Psoas muscle (tissue), 8 donors: Measurements from ENCODE around the gene MRTFB. TPM values are rescaled to one million over a fixed set of nuclear protein-coding genes. Genes with fewer than 3 reads are reported as not detected.
A peak's percentile ranks its signal among the peaks of the same experiment; 100 is the strongest.

Experiments
- ATAC-seq, 4 donors: fragments of 200-7000 bp; cut with Tn5 transposase; one replicate each; pipeline ENCODE4 v1.9.1; 2020; ENCODE audit warnings: moderate library complexity in 3 of 4, mild to moderate bottlenecking in 2 of 4
- DNase-seq, 2 donors: peaks; one replicate each; pipeline ENCODE4 v3.0.0-alpha.2; 2020
- H3K27ac ChIP-seq: fragments of 200-600 bp; one replicate; pipeline ENCODE4 v1.8.0; 2022
- H3K27me3 ChIP-seq, 3 donors: fragments of 200-600 bp in 1 of 3; one replicate each; pipeline versions ENCODE4 v1.6.1 to v1.8.0; 2013 to 2022; ENCODE audit warnings: low read length in 2 of 3, mild to moderate bottlenecking in 2 of 3, moderate library complexity in 1 of 3; ENCODE audit not compliant: insufficient read depth in 3 of 3
- H3K36me3 ChIP-seq, 2 donors: fragments of 200-600 bp in 1 of 2; one replicate each; pipeline versions ENCODE4 v1.6.1 to v1.8.0; 2013 to 2022; ENCODE audit warnings: low read depth in 1 of 2, mild to moderate bottlenecking in 1 of 2, moderate library complexity in 1 of 2; ENCODE audit not compliant: insufficient read depth in 1 of 2
- H3K4me1 ChIP-seq: fragments of 200-600 bp; one replicate; pipeline ENCODE4 v1.8.0; 2022
- H3K4me3 ChIP-seq: fragments of 200-600 bp; one replicate; pipeline ENCODE4 v1.8.0; 2022; ENCODE audit warnings: mild to moderate bottlenecking
- H3K9me3 ChIP-seq: fragments of 200-600 bp; one replicate; pipeline ENCODE4 v1.8.0; 2022
- CTCF ChIP-seq: fragments of 200-600 bp; IDR thresholded peaks from one replicate; pipeline ENCODE4 v1.8.0; 2022; ENCODE audit warnings: antibody characterized with exemption
- WGBS, 3 donors: extraction: QIAGEN DNeasy Blood & Tissue Kit; methylation state at CpG; one replicate each; pipeline versions ENCODE4 v1.1.6 to v1.1.7; 2013; 5-methylcytosine and 5-hydroxymethylcytosine counted together
- intact Hi-C, 2 donors: fragments of 100-400 bp; cut with DNase I; formaldehyde crosslinking; loops; one replicate each; pipeline versions ENCODE4 v1.11.0 to v1.14.2; 2022
- polyA plus RNA-seq, 3 donors: library from polyadenylated mRNA; stranded (reverse); fragments of 200-250 nt; gene quantifications; one replicate each; pipeline ENCODE4 v1.2.3, GENCODE V29; 2013
- total RNA-seq, 4 donors: library from RNA; stranded (reverse); fragmentation: NEBNext Ultra II Directional in 2 of 4; extraction: Animal tissue kit (Norgen Biotek cat#: 25700) in 2 of 4; gene quantifications; one replicate each; pipeline versions ENCODE4 v1.2.1 to v1.2.4, GENCODE V29; 2021 to 2023
- donor health status: healthy with polysubstance abuse.
- donor health status: DM: no; HTN: no; CAD: no; lungs with moderate emphysema.
- donor health status: Bipolar disorder and iron deficiency.
- donor health status: healthy.
- donor health status: DM: yes; HTN: yes; CAD: no.
- donor health status: DM: no; HTN: no; CAD: no.
- donor health status: DM: no; HTN: no; CAD: no.
- donor health status: DM: yes; HTN: yes; CAD: no.

MRTFB gene
- total and polyA plus RNA-seq, 7 donors = 2.7 to 26.3 (median 14.1) TPM

DNA sequence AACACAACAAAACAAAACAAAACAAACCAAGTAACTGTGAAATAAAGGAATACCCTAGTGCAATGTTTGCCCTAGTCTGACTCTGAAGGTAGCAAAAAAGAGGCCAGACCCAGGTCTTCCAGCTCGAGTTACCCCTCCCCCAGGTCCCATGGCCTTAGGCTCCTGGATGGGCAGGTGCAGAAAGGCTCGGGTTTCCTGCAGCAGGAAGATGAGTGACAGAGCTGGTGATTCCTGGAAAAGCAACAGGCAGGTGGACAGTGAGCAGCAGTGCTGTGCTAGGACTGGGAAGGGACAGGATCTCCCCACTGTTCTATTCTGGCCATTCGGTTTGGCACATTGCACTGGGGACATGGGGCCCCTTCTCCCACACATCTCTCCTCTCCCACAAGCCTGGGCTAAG, 42.9 kb upstream of the MRTFB start:
- no peak overlapping the region for H3K4me3 ChIP-seq
- no peaks in the 10 kb centered on the region for H3K9me3 ChIP-seq
- H3K36me3 ChIP-seq = no peaks in the 10 kb centered on the region
- peaks cover 35% of the 10 kb centered on the region for H3K4me1 ChIP-seq
- ATAC-seq = peak; percentile 59 to 93 (median 80)
- H3K27me3 ChIP-seq = no peaks in the 10 kb centered on the region
- intact Hi-C loops = loop anchor here in 1 of 2 donors (5.0 kb wide), 2 partner anchors 44 to 159 kb away; partner anchors contain the start of gene MRTFB
- H3K27ac ChIP-seq = peak overlapping the region; percentile 70
- DNase-seq = no peak
- WGBS, 3 donors = 23 to 33% (median 33%) methylated on average over 3 of the region's 3 CpGs
- TF ChIP-seq CTCF = no peak

DNA sequence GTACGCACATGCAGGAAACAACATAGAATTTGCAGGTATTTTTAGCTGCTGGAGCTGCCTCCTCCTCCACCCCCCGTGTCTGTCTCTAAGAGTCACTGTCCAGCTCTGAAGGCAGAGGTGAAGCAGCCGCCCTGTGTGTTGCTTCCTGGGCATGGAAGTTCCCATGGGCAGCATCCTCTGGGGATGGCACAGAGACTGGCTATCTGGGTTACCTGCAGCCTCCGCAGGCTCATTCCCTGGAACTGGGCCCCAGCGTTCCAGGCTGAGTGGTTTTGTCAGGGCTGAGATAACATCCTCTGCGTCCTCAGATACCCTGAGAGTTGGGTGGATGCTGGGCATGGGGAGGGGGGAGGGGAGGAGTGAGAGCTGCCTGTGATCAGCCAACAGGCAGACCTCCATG, 41.5 kb upstream of the MRTFB start:
- TF ChIP-seq CTCF = no peak
- no peak for DNase-seq
- peak overlapping the region; percentile 9 for H3K27ac ChIP-seq
- no peaks in the 10 kb centered on the region for H3K9me3 ChIP-seq
- no peak overlapping the region for H3K4me3 ChIP-seq
- WGBS, 3 donors = 15 to 31% (median 18%) methylated on average over 6 of the region's 6 CpGs
- peak; percentile 28 to 57 (median 54) for ATAC-seq
- H3K27me3 ChIP-seq = no peaks in the 10 kb centered on the region
- intact Hi-C loops = loop anchor here in 1 of 2 donors (5.0 kb wide), 2 partner anchors 43 to 158 kb away; partner anchors contain the start of gene MRTFB
- peaks cover 29% of the 10 kb centered on the region for H3K4me1 ChIP-seq
- H3K36me3 ChIP-seq = no peaks in the 10 kb centered on the region

DNA sequence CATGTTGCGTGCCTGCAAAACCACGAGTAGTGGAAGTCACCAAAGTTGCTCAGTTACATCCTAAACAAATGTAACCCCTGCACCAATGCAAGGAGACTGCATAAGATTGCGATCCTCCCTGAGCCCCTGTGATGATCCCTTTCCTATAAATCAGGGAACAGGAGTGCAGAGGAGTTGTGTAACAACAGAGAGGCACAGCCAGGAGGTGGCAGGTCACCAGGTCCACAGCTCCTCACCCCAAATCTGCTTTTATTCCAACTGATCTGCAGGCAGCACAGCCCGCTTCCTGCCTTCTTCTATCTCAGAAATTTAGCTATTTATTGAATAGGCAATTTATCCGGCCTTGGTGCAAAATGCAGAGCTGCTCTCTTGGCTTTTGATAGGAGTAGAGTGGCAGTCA, 36.0 kb upstream of the MRTFB start:
- intact Hi-C loops = no loop called here
- TF ChIP-seq CTCF = no peak
- Histone ChIP-seq H3K9me3 (peaks cover 4% of the 10 kb centered on the region), H3K27ac (no peak overlapping the region), H3K4me1 (peaks cover 5% of the 10 kb centered on the region), H3K36me3 (no peaks in the 10 kb centered on the region), H3K4me3 (no peak overlapping the region), H3K27me3 (no peaks in the 10 kb centered on the region)
- DNase-seq (no peak), ATAC-seq (no peak)
- WGBS, 3 donors = 81 to 86% (median 82%) methylated on average over 5 of the region's 5 CpGs

DNA sequence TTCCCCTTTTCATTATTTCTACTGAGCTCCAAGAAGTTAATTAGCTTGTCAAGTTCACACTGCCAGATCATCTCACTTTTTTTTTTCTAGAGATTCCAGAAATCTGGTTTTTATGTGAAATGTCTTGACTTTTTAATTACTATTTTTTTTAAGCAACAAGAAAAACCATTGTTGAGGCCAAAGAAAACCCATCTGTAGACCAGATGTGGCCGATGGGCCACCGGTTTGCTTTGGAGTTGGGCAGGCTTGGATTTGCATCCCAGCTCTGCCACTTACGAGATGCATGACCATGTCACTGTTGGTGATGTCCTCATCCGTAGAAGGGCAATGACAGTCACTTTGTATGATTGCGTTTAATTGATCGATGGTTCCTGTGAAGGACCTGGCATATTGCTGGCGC, 34.2 kb upstream of the MRTFB start:
- no peak overlapping the region for H3K4me3 ChIP-seq

More for the DNA sequence above, 34.2 kb upstream of the MRTFB start:
- Histone ChIP-seq H3K9me3 (peaks cover 4% of the 10 kb centered on the region), H3K4me1 (peaks cover 5% of the 10 kb centered on the region), H3K27ac (no peak overlapping the region), H3K36me3 (no peaks in the 10 kb centered on the region), H3K27me3 (no peaks in the 10 kb centered on the region)
- 87 to 91% (median 91%) methylated on average over 7 of the region's 7 CpGs for WGBS, 3 donors
- intact Hi-C loops = no loop called here
- ATAC-seq (no peak), DNase-seq (no peak)
- TF ChIP-seq CTCF = no peak
